OCI-LY3 (cell line): Measurements from ENCODE around the gene ZSCAN18.

Source experiments
- H2AFZ ChIP-seq: fragments of 200-600, 300-600 bp; shearing (Covaris generic); 2 replicates; pipeline ENCODE4 v1.6.0; 2014; ENCODE audit warnings: antibody characterized with exemption, low read depth, low read length
- H3K27ac ChIP-seq: fragments of 200-600, 300-600 bp; sonication (generic); 2 replicates; pipeline ENCODE4 v1.5.1; 2014; ENCODE audit warnings: mild to moderate bottlenecking, low read length, moderate library complexity, mixed read lengths
- H3K27me3 ChIP-seq: fragments of 200-600, 300-600 bp; sonication (generic); 2 replicates; pipeline ENCODE4 v1.6.1; 2014; ENCODE audit warnings: low read depth, low read length, mixed read lengths
- H3K36me3 ChIP-seq: fragments of 200-600, 300-600 bp; sonication (generic); replicated peaks from 2 replicates; pipeline ENCODE3; 2014; ENCODE audit warnings: low read depth, low read length, mixed read lengths
- H3K4me1 ChIP-seq: fragments of 300-600, 200-600 bp; sonication (generic); 2 replicates; pipeline ENCODE4 v1.6.1; 2014; ENCODE audit warnings: low read length, mixed read lengths
- H3K4me2 ChIP-seq: fragments of 200-600, 300-600 bp; sonication (generic); 2 replicates; pipeline ENCODE4 v1.6.1; 2014; ENCODE audit warnings: low read length, mixed read lengths
- H3K4me3 ChIP-seq: fragments of 300-600, 200-600 bp; sonication (generic); 2 replicates; pipeline ENCODE4 v1.5.1; 2014; ENCODE audit warnings: antibody characterized with exemption, mild to moderate bottlenecking, low read length, moderate library complexity
- H3K79me2 ChIP-seq: fragments of 300-600, 200-600 bp; shearing (Covaris generic); 2 replicates; pipeline ENCODE4 v1.6.1; 2014; ENCODE audit warnings: mild to moderate bottlenecking, low read length, mixed read lengths
- H3K9ac ChIP-seq: fragments of 300-600, 200-600 bp; shearing (Covaris generic); 2 replicates; pipeline ENCODE4 v1.6.0; 2014; ENCODE audit warnings: mild to moderate bottlenecking, low read length, moderate library complexity
- H3K9me3 ChIP-seq: fragments of 200-600, 300-600 bp; shearing (Covaris generic); 2 replicates; pipeline ENCODE4 v1.6.1; 2014; ENCODE audit warnings: low read length, mixed read lengths; ENCODE audit not compliant: insufficient read depth
- H4K20me1 ChIP-seq: fragments of 200-600, 300-600 bp; sonication (generic); 2 replicates; pipeline ENCODE4 v1.6.1; 2016; ENCODE audit warnings: low read length, mixed read lengths; ENCODE audit not compliant: insufficient read depth
- EZH2phosphoT487 ChIP-seq: fragments of 200-600 bp; shearing (Covaris generic); IDR thresholded peaks from 2 replicates; pipeline ENCODE4 v1.6.1; 2018; ENCODE audit warnings: antibody characterized with exemption, mixed run types, low read depth
- TF ChIP-seq, protein P1 (sequence below): fragments of 200-600, 300-600 bp; sonication (generic); IDR thresholded peaks from 2 replicates; pipeline ENCODE4 v1.5.1; 2014; ENCODE audit warnings: antibody characterized with exemption, low read length, low read depth

ZSCAN18 gene

DNA sequence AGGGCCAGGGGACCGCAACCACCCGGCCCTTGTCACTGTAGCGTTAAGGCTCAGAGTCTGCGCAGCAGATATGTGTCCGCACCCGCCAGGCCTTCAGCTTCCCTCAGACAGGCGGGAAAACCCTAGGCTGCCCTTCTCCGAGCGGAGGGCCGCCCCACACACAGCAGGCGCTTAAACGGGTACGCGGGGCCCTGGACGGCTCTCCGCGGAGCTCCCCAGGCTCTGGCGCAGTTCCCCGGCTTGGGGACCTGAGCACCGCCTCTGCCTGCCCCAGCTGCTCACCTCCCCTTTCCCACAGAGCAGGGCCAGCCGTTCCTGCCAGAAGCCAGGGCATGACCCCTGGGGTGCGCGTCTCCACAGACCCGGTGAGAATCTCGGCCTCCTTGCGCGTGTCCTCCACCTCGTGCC, 38.4 kb downstream of the ZSCAN18 start:
- no peaks in the 10 kb centered on the region for H3K79me2 ChIP-seq
- H3K27ac ChIP-seq: no peak overlapping the region
- no peak overlapping the region for H3K9ac ChIP-seq

DNA sequence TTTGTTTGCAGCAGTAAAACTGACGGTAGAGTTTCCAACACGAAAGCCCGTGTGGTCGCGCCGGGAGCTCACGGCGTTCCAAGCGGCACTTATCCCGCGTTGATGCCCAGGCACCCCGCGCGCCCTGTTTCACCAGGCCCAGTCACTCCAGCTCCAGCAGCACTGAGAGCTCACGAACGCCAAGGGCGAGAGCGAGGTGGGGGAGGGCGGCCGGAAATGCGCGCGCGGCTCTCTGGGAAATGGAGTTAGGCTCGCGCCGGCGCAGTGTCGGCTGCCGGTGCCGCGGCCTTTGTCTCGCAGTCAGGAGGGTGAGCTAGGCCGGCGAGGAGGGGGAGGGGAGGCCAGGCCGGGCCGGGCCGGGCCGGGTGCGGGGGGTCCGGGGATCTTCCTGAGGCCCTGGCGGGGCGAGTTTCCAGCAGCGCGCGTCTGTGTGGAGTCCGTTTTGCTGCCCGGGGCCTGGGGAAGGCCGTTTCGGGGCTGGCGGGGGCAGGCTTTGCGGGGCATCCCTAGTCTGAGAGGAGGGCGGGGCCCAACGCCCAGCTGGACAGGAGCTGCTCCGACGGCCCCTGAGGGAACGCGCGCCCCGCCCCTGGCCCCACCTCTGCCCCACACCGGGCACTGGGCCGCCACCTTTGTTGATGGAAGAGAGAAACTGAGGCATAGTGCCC, 38.9 kb downstream of the ZSCAN18 start, which contains the start of gene ZNF135:
Gene ZNF135 (plus strand): TSS at position 280 of the 668 bp plus-strand sequence. CDS start 721 bp downstream, outside the sequence.
- H3K4me2 ChIP-seq: no peak within 1 kb of the TSS
- H2AFZ ChIP-seq: no peak within 1 kb of the TSS
- no peak within 1 kb of the TSS for H3K4me3 ChIP-seq
- H3K79me2 ChIP-seq: no peaks in the 10 kb centered on the region
- H3K9me3 ChIP-seq: peaks cover 25% of the 10 kb centered on the region
- H4K20me1 ChIP-seq: no peaks in the 10 kb centered on the region
- no peak for TF ChIP-seq EZH2phosphoT487
- TF ChIP-seq, protein P1, sequence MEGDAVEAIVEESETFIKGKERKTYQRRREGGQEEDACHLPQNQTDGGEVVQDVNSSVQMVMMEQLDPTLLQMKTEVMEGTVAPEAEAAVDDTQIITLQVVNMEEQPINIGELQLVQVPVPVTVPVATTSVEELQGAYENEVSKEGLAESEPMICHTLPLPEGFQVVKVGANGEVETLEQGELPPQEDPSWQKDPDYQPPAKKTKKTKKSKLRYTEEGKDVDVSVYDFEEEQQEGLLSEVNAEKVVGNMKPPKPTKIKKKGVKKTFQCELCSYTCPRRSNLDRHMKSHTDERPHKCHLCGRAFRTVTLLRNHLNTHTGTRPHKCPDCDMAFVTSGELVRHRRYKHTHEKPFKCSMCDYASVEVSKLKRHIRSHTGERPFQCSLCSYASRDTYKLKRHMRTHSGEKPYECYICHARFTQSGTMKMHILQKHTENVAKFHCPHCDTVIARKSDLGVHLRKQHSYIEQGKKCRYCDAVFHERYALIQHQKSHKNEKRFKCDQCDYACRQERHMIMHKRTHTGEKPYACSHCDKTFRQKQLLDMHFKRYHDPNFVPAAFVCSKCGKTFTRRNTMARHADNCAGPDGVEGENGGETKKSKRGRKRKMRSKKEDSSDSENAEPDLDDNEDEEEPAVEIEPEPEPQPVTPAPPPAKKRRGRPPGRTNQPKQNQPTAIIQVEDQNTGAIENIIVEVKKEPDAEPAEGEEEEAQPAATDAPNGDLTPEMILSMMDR: no peak
- no peaks in the 10 kb centered on the region for H3K27me3 ChIP-seq
- no peak within 1 kb of the TSS for H3K27ac ChIP-seq
- H3K9ac ChIP-seq: no peak within 1 kb of the TSS
- H3K4me1 ChIP-seq: no peaks in the 10 kb centered on the region
- H3K36me3 ChIP-seq: no peaks in the 10 kb centered on the region

More for the DNA sequence above, 38.4 kb downstream of the ZSCAN18 start:
- no peaks in the 10 kb centered on the region for H4K20me1 ChIP-seq
- H3K4me3 ChIP-seq: no peak overlapping the region
- no peak overlapping the region for H2AFZ ChIP-seq
- H3K9me3 ChIP-seq: peaks cover 20% of the 10 kb centered on the region
- TF ChIP-seq, protein P1: no peak
- TF ChIP-seq EZH2phosphoT487: no peak
- no peaks in the 10 kb centered on the region for H3K4me1 ChIP-seq
- H3K4me2 ChIP-seq: no peak overlapping the region
- no peaks in the 10 kb centered on the region for H3K36me3 ChIP-seq
- no peaks in the 10 kb centered on the region for H3K27me3 ChIP-seq

- Histone ChIP-seq H3K9ac (no peak overlapping the region), H2AFZ (no peak overlapping the region), H3K27me3 (no peaks in the 10 kb centered on the region), H3K4me2 (no peak overlapping the region), H4K20me1 (no peaks in the 10 kb centered on the region), H3K9me3 (peaks cover 30% of the 10 kb centered on the region), H3K27ac (no peak overlapping the region), H3K4me3 (no peak overlapping the region), H3K36me3 (no peaks in the 10 kb centered on the region), H3K79me2 (no peaks in the 10 kb centered on the region), H3K4me1 (no peaks in the 10 kb centered on the region)
- TF ChIP-seq, protein P1: no peak
- TF ChIP-seq EZH2phosphoT487: no peak
Measured at GRCh38 chr19:58058467-58058866, 39.6 kb downstream of the ZSCAN18 start.

- H3K27ac ChIP-seq: no peak overlapping the region
- no peak overlapping the region for H3K4me2 ChIP-seq
- H3K79me2 ChIP-seq: no peaks in the 10 kb centered on the region
- no peak overlapping the region for H3K4me3 ChIP-seq
- no peaks in the 10 kb centered on the region for H3K4me1 ChIP-seq
- no peaks in the 10 kb centered on the region for H3K36me3 ChIP-seq
- peaks cover 29% of the 10 kb centered on the region for H3K9me3 ChIP-seq
- no peak overlapping the region for H2AFZ ChIP-seq
- no peaks in the 10 kb centered on the region for H4K20me1 ChIP-seq
- no peaks in the 10 kb centered on the region for H3K27me3 ChIP-seq
- no peak overlapping the region for H3K9ac ChIP-seq
- no peak for TF ChIP-seq EZH2phosphoT487
- TF ChIP-seq, protein P1: no peak
Measured at GRCh38 chr19:58056861-58057260, 41.2 kb downstream of the ZSCAN18 start.
